MM.1S (cell line): ENCODE measurements around the gene KYNU.

Experiments
- EZH2 ChIP-seq: fragments of 300-600 bp; sonication (generic); optimal IDR thresholded peaks from 2 replicates; pipeline ENCODE3; 2017; ENCODE audit warnings: low read depth, mild to moderate bottlenecking, antibody characterized with exemption, low read length, mixed read lengths
- EZH2phosphoT487 ChIP-seq: fragments of 300-600 bp; sonication (generic); IDR thresholded peaks from 2 replicates; pipeline ENCODE4 v1.6.1; 2018; ENCODE audit warnings: antibody characterized with exemption, low read length
- TF ChIP-seq, protein P1 (sequence below): fragments of 300-600 bp; sonication (generic); IDR thresholded peaks from 2 replicates; pipeline ENCODE4 v1.5.1; 2016; ENCODE audit warnings: antibody characterized with exemption, low read length, mixed read lengths

DNA sequence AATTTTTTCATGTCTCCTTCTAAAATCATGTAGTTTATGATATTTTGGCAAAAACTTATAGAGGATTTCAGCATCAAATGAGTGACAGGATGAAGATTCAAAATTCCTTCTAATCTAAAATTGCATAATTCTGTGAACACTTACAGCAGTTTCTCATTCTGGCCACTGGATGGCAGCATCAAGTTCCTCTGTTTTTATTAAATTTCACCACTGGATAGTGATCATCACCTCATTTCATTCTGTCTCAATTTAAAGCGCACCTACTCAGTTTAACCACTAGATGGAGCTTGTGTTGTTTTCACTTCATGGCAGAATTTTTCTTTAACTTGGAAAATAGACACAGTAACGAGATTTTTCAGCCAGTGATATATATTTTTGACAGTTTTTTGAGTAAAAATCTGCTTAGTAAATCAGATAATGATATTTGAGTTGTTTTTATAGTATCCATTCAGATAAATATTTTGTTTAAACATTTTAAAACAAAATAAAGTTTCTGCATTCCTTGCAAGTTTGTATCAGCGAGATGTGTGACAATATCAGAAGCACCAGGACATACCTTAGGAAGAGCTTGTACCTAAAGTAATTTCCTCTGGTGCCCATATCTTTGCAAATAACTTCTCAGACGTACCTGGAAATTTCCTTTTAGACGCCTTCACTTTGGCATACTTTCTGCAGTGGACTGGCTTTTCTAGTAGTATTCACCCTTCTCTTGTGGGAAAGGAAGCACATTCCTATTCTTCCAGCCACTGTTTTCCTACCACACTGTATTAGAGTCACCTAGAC is 157.0 kb downstream of the KYNU start:
- TF ChIP-seq, protein P1, sequence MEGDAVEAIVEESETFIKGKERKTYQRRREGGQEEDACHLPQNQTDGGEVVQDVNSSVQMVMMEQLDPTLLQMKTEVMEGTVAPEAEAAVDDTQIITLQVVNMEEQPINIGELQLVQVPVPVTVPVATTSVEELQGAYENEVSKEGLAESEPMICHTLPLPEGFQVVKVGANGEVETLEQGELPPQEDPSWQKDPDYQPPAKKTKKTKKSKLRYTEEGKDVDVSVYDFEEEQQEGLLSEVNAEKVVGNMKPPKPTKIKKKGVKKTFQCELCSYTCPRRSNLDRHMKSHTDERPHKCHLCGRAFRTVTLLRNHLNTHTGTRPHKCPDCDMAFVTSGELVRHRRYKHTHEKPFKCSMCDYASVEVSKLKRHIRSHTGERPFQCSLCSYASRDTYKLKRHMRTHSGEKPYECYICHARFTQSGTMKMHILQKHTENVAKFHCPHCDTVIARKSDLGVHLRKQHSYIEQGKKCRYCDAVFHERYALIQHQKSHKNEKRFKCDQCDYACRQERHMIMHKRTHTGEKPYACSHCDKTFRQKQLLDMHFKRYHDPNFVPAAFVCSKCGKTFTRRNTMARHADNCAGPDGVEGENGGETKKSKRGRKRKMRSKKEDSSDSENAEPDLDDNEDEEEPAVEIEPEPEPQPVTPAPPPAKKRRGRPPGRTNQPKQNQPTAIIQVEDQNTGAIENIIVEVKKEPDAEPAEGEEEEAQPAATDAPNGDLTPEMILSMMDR, result peak; percentile 97
- TF ChIP-seq EZH2 (no peak), EZH2phosphoT487 (no peak)
